ENCODE data around the gene ADGRE1.
A peak's percentile ranks its signal among the peaks of the same experiment; 100 is the strongest.

Gene ADGRE1

GRCh38 chr19:6876748-6877147, 10.6 kb upstream of the ADGRE1 start:
- DNase-seq: no peak

- no peak for DNase-seq
These were observed 9.6 kb upstream of the ADGRE1 start for GRCh38 chr19:6877766-6878165.

- no peak for DNase-seq
These were observed 992 bp upstream of the ADGRE1 start for GRCh38 chr19:6886277-6886897.

DNA sequence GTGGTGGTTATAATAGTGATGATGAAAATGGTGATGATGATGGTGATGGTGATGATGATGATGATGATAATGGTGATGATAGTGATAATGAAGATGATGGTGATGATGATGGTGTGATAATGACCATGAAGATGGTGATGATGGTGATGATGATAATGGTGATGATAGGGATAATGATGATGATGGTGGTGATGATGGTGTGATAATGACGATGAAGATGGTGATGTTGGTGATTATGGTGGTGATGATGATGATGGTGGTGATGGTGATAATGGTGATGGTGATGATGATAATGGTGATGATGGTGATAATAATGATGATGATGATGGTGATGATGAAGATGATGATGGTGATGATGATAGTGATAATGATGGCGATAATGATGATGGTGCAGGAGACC, 1.6 kb downstream of the ADGRE1 start:
- no peak for DNase-seq

GRCh38 chr19:6890401-6890913, 3.1 kb downstream of the ADGRE1 start:
- no peak for DNase-seq

GRCh38 chr19:6890938-6891337, 3.6 kb downstream of the ADGRE1 start:
- DNase-seq: no peak

DNA sequence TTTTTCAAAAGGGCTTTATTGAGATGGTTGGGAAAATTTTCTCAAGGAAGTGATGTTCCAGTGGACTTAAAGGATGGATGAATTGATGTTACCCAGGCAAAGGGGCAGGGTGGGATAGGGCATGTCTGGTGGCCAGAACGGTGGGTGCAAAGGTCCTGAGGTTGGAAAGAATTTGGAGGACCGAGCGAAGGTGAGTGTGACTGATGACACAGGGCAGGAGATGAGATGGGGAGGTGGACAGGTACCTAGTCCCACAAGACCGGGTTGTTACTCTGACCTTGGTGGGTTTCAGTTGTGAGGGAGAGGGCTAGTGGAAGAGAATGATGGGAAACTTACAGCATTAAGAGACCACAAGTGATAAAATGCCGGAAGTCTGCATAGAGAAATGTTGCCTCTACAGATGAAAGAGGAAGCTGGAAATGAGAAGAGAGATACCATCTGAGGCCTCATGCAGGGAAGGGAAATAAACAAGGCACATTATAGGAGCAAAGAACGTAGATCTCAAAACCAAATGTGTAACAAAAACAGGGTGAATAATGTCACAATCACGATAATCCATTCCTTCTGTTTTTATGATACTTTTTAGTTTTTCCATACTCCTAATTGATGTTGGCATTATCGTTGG, 4.5 kb downstream of the ADGRE1 start:
- DNase-seq: no peak

DNA sequence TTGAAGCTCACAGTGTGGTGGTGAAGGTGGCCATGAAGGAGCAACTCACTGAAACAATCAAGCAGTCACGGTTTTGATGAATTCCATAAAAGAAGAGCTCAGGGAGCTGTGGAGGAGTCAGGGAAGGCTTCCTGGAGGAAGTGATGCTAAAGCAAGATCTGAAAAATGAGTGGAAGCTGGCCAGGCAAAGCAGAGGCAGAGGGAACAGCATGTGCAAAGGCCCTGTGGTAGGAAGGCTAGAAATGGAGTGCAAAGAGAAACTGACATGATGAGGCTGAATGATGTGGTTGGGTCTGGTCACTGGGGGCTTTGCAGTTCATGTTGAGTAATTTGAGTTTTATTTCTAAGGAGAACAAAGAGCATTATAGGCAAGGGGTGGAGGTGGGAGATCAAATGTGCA, 6.9 kb downstream of the ADGRE1 start:
- no peak for DNase-seq

DNA sequence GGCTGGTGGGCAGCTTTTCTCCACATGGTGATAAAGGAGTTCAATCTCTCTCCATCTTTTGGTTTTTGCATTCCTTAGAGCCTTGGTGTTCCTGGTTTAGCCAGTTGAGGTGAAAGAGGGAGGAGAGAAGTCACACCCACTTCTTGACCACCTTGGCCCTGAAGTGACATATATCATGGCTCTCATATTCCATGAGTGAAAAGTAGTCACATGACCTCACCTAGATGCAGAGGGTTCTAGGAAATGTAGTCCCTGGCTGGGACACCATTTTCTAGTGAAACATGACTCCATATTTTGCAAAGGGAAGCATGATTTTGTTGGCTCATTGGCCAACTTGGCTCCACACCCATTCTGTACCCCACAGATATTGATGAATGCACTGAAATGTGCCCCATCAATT, 16.1 kb downstream of the ADGRE1 start:
- no peak for DNase-seq

GRCh38 chr19:6906559-6907060, 19.2 kb downstream of the ADGRE1 start:
- no peak for DNase-seq

DNA sequence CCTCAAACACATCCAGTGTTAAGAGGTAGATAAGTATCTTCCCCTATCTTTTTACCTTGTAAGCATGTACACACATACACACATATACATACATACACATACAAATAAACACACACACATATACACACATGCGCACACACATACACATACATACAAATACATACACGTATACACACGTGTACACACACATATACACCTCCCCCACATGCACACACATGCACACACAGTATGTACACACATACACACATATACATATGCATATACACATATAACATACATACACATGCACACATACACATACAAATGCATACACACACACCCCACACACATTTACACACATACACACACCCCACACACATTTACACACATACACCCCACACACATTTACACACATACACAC, 24.1 kb downstream of the ADGRE1 start:
- no peak for DNase-seq

GRCh38 chr19:6914321-6914720, 26.9 kb downstream of the ADGRE1 start:
- DNase-seq: no peak

- DNase-seq: no peak
These were observed 29.6 kb downstream of the ADGRE1 start for GRCh38 chr19:6916952-6917351.

- no peak for DNase-seq
These were observed 38.0 kb downstream of the ADGRE1 start for GRCh38 chr19:6925386-6925785.

GRCh38 chr19:6925801-6926751, 38.7 kb downstream of the ADGRE1 start:
- no peak for DNase-seq

GRCh38 chr19:6930190-6930589, 42.8 kb downstream of the ADGRE1 start:
- DNase-seq: no peak

DNA sequence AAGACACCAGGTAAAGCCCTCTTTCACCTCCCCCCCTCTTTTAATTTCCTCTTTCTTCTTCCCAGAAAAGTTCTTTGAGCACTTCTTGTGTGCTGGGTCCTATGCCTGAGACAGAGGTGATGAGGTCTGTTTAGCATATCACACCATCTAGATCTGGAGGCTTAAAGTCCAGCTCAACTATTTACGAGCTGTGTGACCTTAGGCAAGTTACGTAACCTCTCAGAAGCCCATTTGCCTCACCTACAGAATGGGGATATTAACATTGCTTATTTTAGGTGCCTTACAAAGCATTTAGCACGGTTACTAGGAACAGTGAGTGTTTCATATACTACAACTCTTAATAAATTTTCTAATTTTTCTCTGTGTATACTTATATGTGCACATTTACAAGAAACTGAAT, 47.7 kb downstream of the ADGRE1 start:
- no peak for DNase-seq

- no peak for DNase-seq
These were observed 48.2 kb downstream of the ADGRE1 start for GRCh38 chr19:6935618-6936017.

DNA sequence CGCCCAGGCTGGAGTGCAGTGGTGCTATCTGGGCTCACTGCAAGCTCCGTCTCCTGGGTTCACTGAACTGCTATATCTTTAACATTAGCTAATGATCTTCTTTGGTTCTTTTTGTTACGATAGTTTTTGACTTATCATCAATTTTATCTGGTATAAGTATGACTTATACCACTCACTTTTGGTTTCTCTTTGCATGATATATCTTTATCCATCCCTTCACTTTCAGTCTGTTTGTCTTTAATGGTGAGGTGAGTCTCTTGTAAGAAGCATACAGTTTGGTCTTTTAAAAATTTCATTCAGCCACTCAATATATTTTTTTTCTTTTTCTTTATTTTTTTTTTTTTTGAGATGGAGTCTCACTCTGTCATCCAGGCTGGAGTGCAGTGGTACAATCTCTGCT, 58.4 kb downstream of the ADGRE1 start:
- no peak for DNase-seq

- peak; percentile 37 for DNase-seq
These were observed 60.4 kb downstream of the ADGRE1 start for GRCh38 chr19:6947745-6948144.

DNA sequence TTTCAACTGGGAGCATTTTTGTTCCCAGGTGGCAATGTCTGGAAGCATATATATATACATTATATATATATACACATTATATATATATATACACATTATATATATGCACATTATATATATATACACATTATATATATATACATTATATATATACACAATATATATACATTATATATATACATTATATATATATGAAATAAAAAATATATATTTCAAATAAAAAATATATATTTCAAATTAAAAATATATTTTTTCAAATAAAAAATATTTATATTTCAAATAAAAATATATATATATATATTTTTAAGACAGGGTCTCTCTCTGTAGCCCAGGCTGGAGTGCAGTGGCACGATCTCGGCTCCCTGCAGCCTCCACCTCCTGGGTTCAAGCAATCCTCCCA, 61.5 kb downstream of the ADGRE1 start:
- DNase-seq: no peak

DNA sequence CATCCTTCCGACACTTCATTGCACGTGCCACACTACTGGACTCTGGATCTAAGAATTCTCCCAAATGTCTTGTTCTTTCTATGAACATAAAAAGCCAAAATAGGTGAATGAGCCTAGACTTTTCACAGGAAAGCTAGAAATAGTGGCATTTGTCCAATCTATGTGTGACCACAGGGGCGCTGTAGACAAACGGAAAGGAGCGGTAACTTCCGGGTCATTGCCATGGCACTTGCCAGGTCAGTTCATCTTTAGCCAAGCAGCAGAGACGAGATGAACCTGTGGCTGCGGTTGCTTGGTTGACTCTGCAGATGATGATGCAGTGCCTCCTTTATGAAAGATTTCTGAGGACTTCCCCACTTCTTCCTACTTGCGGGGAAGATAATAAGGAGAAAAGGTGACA, 65.6 kb downstream of the ADGRE1 start:
- DNase-seq: no peak

- DNase-seq: no peak
These were observed 67.7 kb downstream of the ADGRE1 start for GRCh38 chr19:6955082-6955481.
